OCI-M1 (cell line): ENCODE results near the gene OSBPL5.
"Not testable (repeated sequence)": the region's sequence is repeated elsewhere in the genome, so short reads cannot be mapped to it uniquely, and the experiment has no call there.

Experiments
- DNase-seq: peaks from one replicate; lab custom pipeline; 2025; lab: John Stamatoyannopoulos, UW

The OSBPL5 gene

GRCh38 chr11:3121416-3121815 lies 43.7 kb downstream of the OSBPL5 start:
- no peak for DNase-seq

GRCh38 chr11:3120071-3120792 lies 44.9 kb downstream of the OSBPL5 start:
- DNase-seq, result no peak

DNA sequence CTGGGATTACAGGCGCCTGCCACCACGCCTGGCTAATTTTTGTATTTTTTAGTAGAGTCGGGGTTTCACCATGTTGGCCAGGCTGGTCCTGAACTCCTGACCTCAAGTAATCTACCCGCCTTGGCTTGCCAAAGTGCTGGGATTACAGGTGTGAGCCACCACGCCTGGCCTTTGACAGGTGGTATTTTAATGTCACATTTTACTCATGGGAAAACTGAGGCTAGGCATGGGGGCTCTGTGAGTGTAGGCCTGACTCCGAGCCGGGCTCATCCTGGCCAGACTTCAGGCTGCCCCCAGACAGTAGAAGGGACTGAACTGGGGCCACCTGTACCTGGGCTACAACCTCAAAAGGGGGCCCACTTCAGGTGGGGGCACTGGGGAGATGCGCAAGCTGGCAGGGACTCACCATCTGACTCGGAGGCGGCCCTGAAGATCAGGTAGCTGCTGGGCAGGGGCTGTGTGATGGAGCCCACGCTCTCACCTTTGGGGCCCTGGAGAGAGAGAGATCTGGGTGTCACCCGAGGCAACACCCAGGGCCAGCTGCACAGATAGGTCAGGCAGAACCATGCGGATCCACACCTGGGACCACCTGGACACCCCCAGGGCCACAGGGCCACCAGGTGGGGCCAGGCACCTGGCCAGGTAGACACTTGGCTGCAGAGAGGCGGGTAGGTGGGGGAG lies 45.8 kb downstream of the OSBPL5 start:
- no peak for DNase-seq

DNA sequence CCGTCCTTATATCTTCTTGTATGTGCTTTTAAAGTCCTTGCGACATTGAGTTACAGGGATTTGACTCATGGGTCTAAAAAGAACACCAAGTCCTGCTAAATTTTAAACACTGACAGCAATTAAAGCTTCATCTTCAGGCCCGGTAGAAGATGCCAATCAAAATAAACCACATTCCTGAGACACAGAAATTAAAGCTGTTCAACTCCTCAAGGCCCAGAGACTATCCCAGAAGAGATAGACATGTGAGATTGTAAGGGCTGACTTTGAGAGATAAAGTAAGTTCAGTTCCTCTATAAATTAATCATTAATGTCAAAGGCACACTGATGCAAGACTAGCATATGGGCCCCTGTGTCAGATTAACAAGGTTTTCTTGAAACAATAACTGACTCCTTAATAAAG lies 49.8 kb downstream of the OSBPL5 start:
- DNase-seq, result peak; percentile 3

DNA sequence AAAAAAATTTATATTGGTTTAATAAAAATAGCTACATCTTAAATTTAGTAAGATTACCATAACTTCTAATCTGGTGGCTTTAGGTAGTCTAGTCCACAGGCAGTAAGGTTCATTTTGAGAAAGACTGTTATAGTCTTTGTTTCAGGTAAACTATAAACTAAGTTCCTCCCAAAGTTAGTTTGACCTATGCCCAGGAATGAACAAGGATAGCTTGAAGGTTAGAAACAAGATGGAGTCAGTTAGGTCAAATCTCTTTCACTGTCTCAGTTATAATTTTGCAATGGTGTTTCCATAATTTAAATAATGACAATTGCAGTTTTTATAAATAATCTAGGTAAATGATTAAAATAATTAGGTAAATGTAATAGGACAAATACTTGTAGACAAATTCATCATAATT lies 51.4 kb downstream of the OSBPL5 start:
- DNase-seq, result not testable (repeated sequence)

GRCh38 chr11:3111919-3112690 lies 53.0 kb downstream of the OSBPL5 start:
- DNase-seq, result no peak

- no peak for DNase-seq
Measured at GRCh38 chr11:3111466-3111865, 53.6 kb downstream of the OSBPL5 start.

DNA sequence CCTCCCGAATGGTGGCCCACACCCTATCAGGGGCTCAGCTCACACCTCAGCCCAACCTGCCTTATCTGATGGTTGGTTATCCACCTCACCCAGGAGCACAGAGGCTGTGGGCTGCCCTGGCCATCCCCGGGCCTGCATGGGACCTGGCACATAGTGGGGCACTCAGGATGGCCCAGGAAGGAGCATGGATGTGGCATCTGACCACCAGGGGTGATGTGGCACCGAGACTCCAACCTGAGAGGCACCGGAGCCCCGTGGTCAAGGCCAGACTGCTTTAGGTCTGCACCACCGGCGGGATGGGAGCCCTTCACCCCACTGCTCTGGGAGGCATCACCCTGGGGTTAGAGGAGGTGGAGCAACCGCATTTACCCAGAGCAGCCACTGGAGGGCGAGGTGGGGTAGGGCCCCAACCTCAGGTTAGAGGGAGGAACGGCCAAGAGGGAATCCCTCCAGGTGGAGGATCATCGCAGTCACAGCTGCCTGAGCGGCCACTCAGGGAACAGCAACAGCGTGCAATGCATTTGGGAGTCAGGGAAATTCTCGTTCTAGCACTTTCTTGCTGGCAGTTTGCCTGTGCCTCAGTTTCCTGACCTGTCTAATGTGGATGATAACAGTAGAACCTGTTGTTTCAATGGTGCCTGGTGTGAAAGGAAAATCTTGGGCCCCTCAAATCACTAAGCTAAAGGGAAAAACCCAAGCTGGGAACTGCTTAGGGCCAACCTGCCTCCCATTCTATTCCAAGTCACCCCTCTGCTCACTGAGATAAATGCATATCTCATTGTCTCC lies 55.0 kb downstream of the OSBPL5 start:
- DNase-seq, result peak; percentile 44

DNA sequence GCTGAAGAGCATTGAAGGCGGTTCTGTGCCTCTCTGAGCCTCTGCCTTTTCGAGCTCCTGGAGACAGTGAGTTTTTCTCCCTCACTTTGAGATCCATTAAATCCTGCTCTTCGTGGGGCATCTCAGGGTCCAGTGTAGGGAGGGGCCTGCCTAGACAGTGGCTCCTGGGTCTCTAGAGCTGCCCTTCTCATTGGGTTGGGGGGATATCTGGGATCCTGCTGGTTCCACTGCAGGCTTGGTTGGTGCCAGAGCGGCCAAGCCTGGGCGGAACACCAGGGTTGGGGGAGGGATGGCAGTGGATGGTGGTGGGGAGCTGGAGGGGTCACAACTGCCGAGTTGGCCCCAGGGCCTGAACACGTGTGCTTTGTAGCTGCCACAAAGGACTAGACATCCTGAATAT lies 55.7 kb downstream of the OSBPL5 start:
- DNase-seq, result no peak

DNA sequence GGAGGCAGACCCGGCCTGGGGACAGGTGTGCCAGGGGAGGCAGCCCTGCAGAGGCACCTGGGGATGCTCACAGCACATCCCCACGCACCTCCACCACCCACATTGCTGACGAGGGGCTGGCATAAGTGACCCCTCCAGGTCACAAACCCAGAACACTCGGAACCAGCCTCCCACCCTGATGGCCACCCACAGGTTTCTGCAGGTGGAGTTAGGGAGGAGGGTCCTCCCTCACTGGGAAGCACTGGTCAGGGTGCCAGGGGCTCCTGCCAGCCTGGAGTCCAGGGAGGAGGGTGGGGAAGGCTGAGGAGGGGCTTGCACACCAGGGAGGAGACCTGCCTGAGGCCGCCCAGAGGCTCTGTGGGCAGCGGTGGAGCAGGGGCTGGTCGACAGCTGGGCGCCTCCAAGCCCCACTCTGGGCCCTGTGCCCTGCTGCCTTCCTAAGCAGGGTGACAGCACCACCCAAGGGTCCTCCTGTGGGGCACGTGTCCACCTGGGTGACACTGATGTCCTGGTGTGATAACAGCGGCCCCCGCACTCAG lies 56.9 kb downstream of the OSBPL5 start:
- DNase-seq, result no peak

DNA sequence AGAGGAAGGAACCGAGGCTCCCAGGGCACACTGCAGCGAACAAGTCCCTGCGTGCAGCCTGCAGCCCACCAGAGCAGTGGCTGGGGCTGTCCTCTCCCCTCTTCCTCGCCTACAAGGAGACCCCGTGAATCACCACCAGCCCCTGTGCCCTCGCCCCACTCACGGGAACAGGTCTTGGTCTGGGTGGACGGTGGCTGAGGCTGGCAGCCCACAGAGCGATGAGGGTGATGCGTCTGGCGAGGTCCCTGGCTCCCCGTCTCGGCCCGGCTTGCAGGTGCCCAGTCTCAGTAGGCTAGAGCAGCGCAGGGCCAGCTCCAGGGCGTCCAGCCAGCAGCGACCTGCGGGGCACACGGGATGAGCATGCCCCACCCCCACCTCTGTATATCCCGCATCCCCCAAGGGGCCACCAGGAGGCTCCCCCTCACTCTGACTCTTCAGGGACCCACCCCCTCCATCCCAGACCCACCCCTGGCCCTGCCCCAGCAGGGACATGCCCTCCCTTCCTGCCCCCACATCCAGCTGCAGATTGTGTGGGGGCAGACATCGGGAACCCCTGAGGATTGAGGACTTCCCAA lies 57.4 kb downstream of the OSBPL5 start:
- no peak for DNase-seq

DNA sequence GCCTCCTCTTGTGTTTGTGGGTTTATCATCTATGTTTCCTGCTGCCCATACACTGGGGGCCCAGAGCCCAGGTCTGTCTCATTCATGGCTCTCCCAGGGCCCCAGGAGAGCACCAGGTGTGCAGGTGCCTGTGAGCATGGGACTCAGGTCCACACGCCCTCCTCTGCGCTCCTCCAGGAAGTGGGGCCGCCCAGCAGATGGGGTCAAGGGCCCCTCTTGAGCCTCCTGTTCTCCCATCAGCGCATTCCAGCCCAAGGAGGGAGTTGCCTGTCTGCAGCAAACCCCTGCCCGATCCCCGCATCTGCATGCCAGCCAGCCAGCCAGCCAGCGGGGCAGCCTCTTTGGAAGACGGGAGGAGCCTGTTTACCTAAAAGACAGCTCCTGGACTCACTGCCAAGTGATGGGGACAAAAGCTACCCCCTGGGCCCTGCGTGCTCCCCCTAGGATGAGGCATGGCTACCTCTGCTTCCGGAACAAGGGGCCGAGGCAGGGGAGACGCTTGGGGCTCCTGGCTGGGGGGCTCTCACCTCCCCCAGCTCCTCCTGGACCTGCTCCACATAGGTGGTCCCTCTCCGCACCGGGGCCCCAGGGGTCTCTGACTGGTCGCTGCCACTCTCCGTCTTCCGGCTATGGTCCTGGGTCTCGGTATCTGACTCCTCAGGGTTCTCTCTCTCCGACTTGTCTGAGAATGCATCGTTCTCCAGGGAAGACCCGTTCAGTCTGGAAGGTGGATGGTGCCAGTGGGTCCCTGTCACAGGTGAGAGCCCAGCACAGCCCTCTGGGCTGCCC lies 58.2 kb downstream of the OSBPL5 start:
- DNase-seq, result no peak

- no peak for DNase-seq
Measured at GRCh38 chr11:3105791-3106735, 59.0 kb downstream of the OSBPL5 start.

DNA sequence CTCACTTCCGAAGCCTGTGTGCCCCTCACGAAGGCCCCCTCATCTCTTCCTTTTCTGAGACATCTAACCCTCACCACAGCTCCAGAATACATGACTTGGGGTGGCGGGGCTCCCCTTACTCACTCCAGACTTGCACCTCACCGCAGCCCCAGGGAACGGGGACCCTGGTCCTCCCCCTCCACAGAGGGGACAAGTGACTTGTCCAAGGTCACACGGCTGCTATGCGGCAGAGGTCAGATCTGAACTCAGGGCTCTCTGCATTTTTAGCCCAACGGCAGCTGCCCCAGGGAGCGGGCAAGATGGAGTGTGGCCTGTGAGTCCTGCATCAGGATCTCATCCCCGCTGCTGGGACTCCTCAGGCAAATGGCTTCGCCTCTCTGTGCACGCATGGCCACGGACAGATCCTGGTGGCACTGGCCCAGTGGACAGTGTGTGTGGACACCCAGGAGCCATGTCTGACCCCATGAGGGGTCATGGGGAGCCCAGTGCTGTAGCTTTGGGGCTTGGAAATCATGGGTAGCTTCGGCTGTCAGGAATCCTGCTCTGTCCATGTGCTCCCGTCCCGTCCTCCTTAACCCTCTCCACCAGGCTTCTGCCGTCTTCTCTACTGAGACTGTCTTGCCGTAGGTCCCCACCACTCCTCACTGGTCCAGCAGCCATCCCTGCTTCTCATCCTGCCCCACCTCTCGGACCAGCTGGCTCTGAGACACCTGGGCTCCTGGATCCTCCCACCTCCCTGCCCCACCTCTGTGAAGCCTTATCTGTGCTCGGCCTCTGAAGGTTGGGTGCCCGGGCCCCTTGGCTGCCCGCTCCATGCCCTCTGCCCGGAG lies 59.9 kb downstream of the OSBPL5 start:
- DNase-seq, result no peak

GRCh38 chr11:3104051-3104714 lies 60.9 kb downstream of the OSBPL5 start:
- no peak for DNase-seq

DNA sequence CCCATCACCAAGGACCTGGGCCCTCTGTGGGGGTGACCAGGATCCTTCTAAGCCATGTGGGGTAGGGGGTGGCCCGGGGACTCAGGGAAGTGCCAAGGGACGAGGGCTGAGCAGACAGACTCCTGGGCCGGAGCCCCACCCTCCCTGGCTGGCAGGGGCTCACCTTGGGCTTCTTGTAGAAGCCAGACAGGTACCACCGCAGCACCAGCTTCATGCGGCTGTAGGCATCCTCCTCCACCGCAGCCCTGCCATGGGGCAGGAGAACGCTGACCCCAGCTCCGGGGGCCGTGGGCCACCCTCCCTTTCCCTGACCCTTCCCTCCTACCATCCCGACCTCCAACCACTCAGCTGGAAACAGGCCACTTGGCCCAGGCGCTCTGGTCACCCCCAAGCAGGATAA lies 62.0 kb downstream of the OSBPL5 start:
- no peak for DNase-seq

DNA sequence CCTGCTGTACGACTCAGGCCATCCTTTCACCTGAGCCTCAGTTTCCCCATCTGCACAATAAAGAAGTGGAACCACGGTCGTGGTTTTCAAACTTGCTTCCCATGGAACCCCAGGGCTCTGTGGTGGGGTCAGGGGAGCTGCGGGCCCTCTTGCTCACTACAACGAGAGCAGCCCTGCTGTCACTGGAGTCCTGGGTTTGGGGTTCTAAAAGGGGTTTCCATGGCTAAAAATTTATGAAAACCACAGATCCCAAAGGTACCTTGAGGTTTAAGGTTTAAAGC lies 62.5 kb downstream of the OSBPL5 start:
- DNase-seq, result no peak

DNA sequence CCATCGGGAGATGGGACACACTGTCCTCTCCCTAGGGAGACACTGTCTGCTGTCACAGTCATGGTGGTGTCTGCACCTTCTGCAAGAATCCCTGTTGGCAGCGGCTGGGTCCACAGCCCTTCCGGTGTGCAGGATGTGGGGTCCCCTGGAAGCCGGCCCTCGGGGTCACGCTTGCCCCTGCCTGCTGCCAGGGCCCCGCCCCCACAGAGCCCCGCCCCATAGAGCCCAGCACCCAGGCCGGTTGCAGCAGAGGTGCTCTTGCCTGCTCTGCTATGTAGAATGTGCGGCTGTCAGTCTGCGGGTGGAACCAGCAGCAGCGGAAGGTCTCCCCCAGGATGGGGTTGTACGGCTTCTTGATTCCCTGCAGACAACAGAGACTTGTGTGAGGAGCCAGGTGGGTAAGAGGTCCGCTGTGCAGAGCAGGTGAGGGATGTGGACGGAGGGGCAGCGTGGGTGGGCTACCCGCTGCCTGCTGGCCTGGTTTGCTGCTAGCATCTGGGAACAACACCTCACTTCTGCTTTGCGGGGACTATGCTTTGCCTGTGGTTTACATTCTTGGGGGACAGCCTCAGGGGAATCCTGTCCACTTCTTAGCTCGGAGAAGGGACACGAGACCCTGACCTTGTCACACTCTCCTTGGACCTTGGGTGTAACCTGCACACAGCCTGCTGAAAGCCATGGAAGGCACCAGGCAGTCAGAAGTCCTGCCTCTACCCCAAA lies 63.0 kb downstream of the OSBPL5 start:
- DNase-seq, result no peak
